H1 (cell line): Measurements from ENCODE around the gene BRD2. TPM values are rescaled to one million over a fixed set of nuclear protein-coding genes. Genes with fewer than 3 reads are reported as not detected.

Source experiments
- CTCF ChIA-PET: fragments of 300-600 bp; sonication (Branson Sonifier 250); formaldehyde crosslinking; loops from one replicate; lab custom pipeline; 2021; ENCODE audit not compliant: partially characterized antibody; lab: Charles Lee
- POLR2A ChIA-PET: fragments of 300-600 bp; sonication (Branson Sonifier 250); formaldehyde crosslinking; loops from one replicate; lab custom pipeline; 2021; ENCODE audit warnings: inconsistent platforms; ENCODE audit not compliant: partially characterized antibody; lab: Charles Lee
- DNase-seq, 2 experiments: peaks; one replicate each; pipeline versions ENCODE4 v3.0.0 to v3.0.0-alpha.2; 2010 to 2022; ENCODE audit warnings: low spot score in 2 of 2, low read depth in 1 of 2, mixed read lengths in 1 of 2
- FAIRE-seq: peaks from 2 replicates; lab custom pipeline; 2011; peaks lifted over from hg19 to GRCh38; lab: Jason Lieb, UNC
- H2AFZ ChIP-seq: 2 replicates; pipeline ENCODE4 v1.8.1; 2012; ENCODE audit warnings: low read length, inconsistent platforms
- H2AK5ac ChIP-seq: 2 replicates; pipeline ENCODE4 v1.6.1; 2013; ENCODE audit warnings: low read depth, low read length
- H2BK120ac ChIP-seq: replicated peaks from 2 replicates; pipeline ENCODE3; 2013; ENCODE audit warnings: low read depth, low read length, inconsistent platforms
- H2BK12ac ChIP-seq: 2 replicates; pipeline ENCODE4 v1.6.1; 2013; ENCODE audit warnings: low read depth, low read length
- H2BK15ac ChIP-seq: 2 replicates; pipeline ENCODE4 v1.6.1; 2013; ENCODE audit warnings: low read length
- H2BK20ac ChIP-seq: 2 replicates; pipeline ENCODE4 v1.6.1; 2013; ENCODE audit warnings: low read length
- H2BK5ac ChIP-seq: 2 replicates; pipeline ENCODE4 v1.6.1; 2013; ENCODE audit warnings: low read depth, low read length
- H3K14ac ChIP-seq: 2 replicates; pipeline ENCODE4 v1.6.1; 2013; ENCODE audit warnings: inconsistent platforms; ENCODE audit not compliant: insufficient read length
- H3K18ac ChIP-seq: 2 replicates; pipeline ENCODE4 v1.6.1; 2013; ENCODE audit warnings: low read length; ENCODE audit errors: extremely low read depth
- H3K23ac ChIP-seq: 2 replicates; pipeline ENCODE4 v1.6.1; 2013; ENCODE audit warnings: inconsistent platforms; ENCODE audit not compliant: insufficient read length
- H3K23me2 ChIP-seq: 2 replicates; pipeline ENCODE4 v1.6.1; 2013; ENCODE audit warnings: low read depth, low read length
- H3K27ac ChIP-seq: 2 replicates; pipeline ENCODE4 v1.6.1; 2011; ENCODE audit warnings: low read depth, low read length, inconsistent platforms
- H3K27me3 ChIP-seq, 4 experiments: replicated peaks in 1 of 4; 1 replicate in 1 of 4; 2 replicates in 3 of 4; pipeline versions ENCODE4 v1.6.1 to v1.8.1; 2011 to 2013; ENCODE audit warnings: low read length in 3 of 4, mild to moderate bottlenecking in 3 of 4, inconsistent platforms in 2 of 4, mixed read lengths in 2 of 4, moderate library complexity in 1 of 4; ENCODE audit not compliant: control insufficient read depth in 3 of 4, insufficient read depth in 3 of 4; ENCODE audit errors: extremely low read depth in 1 of 4
- H3K36me3 ChIP-seq, 4 experiments: 2 replicates each; pipeline versions ENCODE4 v1.6.1 to v1.8.1; 2011 to 2013; ENCODE audit warnings: mild to moderate bottlenecking in 4 of 4, low read length in 3 of 4, moderate library complexity in 2 of 4, control low read depth in 1 of 4, inconsistent platforms in 1 of 4; ENCODE audit not compliant: insufficient read depth in 4 of 4, control insufficient read depth in 2 of 4
- H3K4ac ChIP-seq: replicated peaks from 2 replicates; pipeline ENCODE3; 2013; ENCODE audit warnings: low read length, low read depth, mixed read lengths, inconsistent platforms; ENCODE audit not compliant: insufficient read length
- H3K4me1 ChIP-seq, 4 experiments: replicated peaks in 1 of 4; 1 replicate in 1 of 4; 2 replicates in 3 of 4; pipeline versions ENCODE4 v1.6.1 to v1.8.1; 2011 to 2013; ENCODE audit warnings: low read length in 3 of 4, inconsistent platforms in 2 of 4, mixed read lengths in 1 of 4; ENCODE audit not compliant: insufficient read depth in 4 of 4, control insufficient read depth in 3 of 4
- H3K4me2 ChIP-seq, 2 experiments: 2 replicates each; pipeline versions ENCODE4 v1.6.1 to v1.8.1; 2011 to 2013; ENCODE audit warnings: low read depth in 2 of 2, low read length in 2 of 2, control low read depth in 1 of 2, inconsistent platforms in 1 of 2, mild to moderate bottlenecking in 1 of 2; ENCODE audit not compliant: insufficient read depth in 1 of 2
- H3K4me3 ChIP-seq, 4 experiments: fragments of 200-600, 300-600 bp in 1 of 4; sonication (generic), shearing (Covaris generic), sonication (Bioruptor Twin) in 1 of 4; 2 replicates each; pipeline versions ENCODE4 v1.5.1 to v1.8.1; 2011 to 2016; ENCODE audit warnings: low read length in 4 of 4, low read depth in 3 of 4, control low read depth in 2 of 4, inconsistent platforms in 2 of 4, mild to moderate bottlenecking in 2 of 4, mixed read lengths in 1 of 4, moderate library complexity in 1 of 4; ENCODE audit not compliant: insufficient read depth in 2 of 4; ENCODE audit errors: extremely low read depth in 1 of 4
- H3K56ac ChIP-seq: replicated peaks from 2 replicates; pipeline ENCODE3; 2013; ENCODE audit warnings: low read depth, mild to moderate bottlenecking, mixed read lengths, low read length, inconsistent platforms; ENCODE audit not compliant: insufficient read length
- H3K79me1 ChIP-seq: 2 replicates; pipeline ENCODE4 v1.6.1; 2013; ENCODE audit warnings: low read depth, low read length, control low read depth
- H3K79me2 ChIP-seq, 2 experiments: 2 replicates each; pipeline versions ENCODE4 v1.6.1 to v1.8.1; 2012 to 2013; ENCODE audit warnings: low read length in 2 of 2, mild to moderate bottlenecking in 2 of 2, inconsistent platforms in 1 of 2; ENCODE audit not compliant: insufficient read depth in 2 of 2, control insufficient read depth in 1 of 2
- H3K9ac ChIP-seq, 4 experiments: replicated peaks in 1 of 4; 1 replicate in 1 of 4; 2 replicates in 3 of 4; pipeline versions ENCODE4 v1.6.1 to v1.8.1; 2011 to 2013; ENCODE audit warnings: low read depth in 3 of 4, low read length in 3 of 4, control low read depth in 2 of 4, mild to moderate bottlenecking in 2 of 4, moderate library complexity in 2 of 4, inconsistent platforms in 1 of 4; ENCODE audit errors: extremely low read depth in 1 of 4
- H3K9me3 ChIP-seq, 2 experiments: 2 replicates each; pipeline versions ENCODE4 v1.6.1 to v1.8.1; 2012 to 2013; ENCODE audit warnings: mild to moderate bottlenecking in 2 of 2, moderate library complexity in 2 of 2, control low read depth in 1 of 2, inconsistent platforms in 1 of 2, low read depth in 1 of 2, low read length in 1 of 2, mixed read lengths in 1 of 2; ENCODE audit not compliant: insufficient read depth in 2 of 2
- H4K20me1 ChIP-seq, 2 experiments: replicated peaks in 1 of 2; 2 replicates each; pipeline versions ENCODE3 to v1.8.1; 2011 to 2013; ENCODE audit warnings: inconsistent platforms in 2 of 2, low read length in 2 of 2, mild to moderate bottlenecking in 1 of 2; ENCODE audit not compliant: insufficient read depth in 2 of 2, control insufficient read depth in 1 of 2
- H4K5ac ChIP-seq: 2 replicates; pipeline ENCODE4 v1.6.1; 2013; ENCODE audit warnings: low read length, low read depth, mixed read lengths, inconsistent platforms; ENCODE audit not compliant: insufficient read length
- H4K8ac ChIP-seq: 2 replicates; pipeline ENCODE4 v1.8.0; 2013; ENCODE audit warnings: mild to moderate bottlenecking, moderate library complexity, low read length, inconsistent platforms; ENCODE audit not compliant: insufficient read depth; ENCODE audit errors: extremely low read depth
- H4K91ac ChIP-seq: replicated peaks from 2 replicates; pipeline ENCODE3; 2013; ENCODE audit warnings: low read length, mixed read lengths, inconsistent platforms; ENCODE audit not compliant: insufficient read length
- ASH2L ChIP-seq: fragments of 200-600, 300-600 bp; sonication (generic); IDR thresholded peaks from one replicate; pipeline ENCODE4 v1.7.1; 2017; ENCODE audit warnings: low read length
- CBX8 ChIP-seq: fragments of 300-800, 300-1000 bp; sonication (generic); IDR thresholded peaks from 2 replicates; pipeline ENCODE4 v1.7.1; 2016; ENCODE audit warnings: low read depth, low read length, borderline replicate concordance
- CHD2 ChIP-seq: IDR thresholded peaks from 2 replicates; pipeline ENCODE4 v1.6.1; 2012; ENCODE audit warnings: low read length, improper control_type of control experiment
- EGR1 ChIP-seq: IDR thresholded peaks from 2 replicates; pipeline ENCODE4 v1.6.1; 2011; ENCODE audit warnings: low read depth, low read length, borderline replicate concordance
- HDAC2 ChIP-seq, 2 experiments: fragments of 300-600 bp in 1 of 2; sonication (generic) in 1 of 2; IDR thresholded peaks; 2 replicates each; pipeline ENCODE4 v1.6.1; 2011 to 2012; ENCODE audit warnings: low read depth in 2 of 2, low read length in 2 of 2, mild to moderate bottlenecking in 2 of 2, moderate library complexity in 2 of 2, borderline replicate concordance in 1 of 2, inconsistent platforms in 1 of 2
- SP2 ChIP-seq: IDR thresholded peaks from 2 replicates; pipeline ENCODE4 v1.6.1; 2012; ENCODE audit warnings: mild to moderate bottlenecking, low read length, inconsistent platforms
- YY1 ChIP-seq: IDR thresholded peaks from 2 replicates; pipeline ENCODE4 v1.6.1; 2011; ENCODE audit warnings: low read depth, mild to moderate bottlenecking, low read length
- WGBS, 2 experiments: shearing (Covaris generic) in 1 of 2; methylation state at CpG; one replicate each; pipeline versions ENCODE4 v1.1.6 to v1.1.7; 2013 to 2015; ENCODE audit warnings: low lambda C conversion rate in 2 of 2, mixed read lengths in 2 of 2, inconsistent platforms in 1 of 2, low coverage in 1 of 2, missing lambda C conversion rate in 1 of 2; ENCODE audit not compliant: insufficient replicate concordance in 2 of 2, insufficient coverage in 1 of 2, insufficient read length in 1 of 2; ENCODE audit errors: extremely low coverage in 1 of 2, missing lambda C conversion rate in 1 of 2; 5-methylcytosine and 5-hydroxymethylcytosine counted together
- polyA plus RNA-seq, 7 experiments: library from polyadenylated mRNA; depleted of rRNA in 3 of 7; stranded (reverse) in 5 of 7; unstranded in 2 of 7; fragments of >200 nt in 5 of 7; fragments of 200-250 nt in 2 of 7; gene quantifications; 1 replicate in 5 of 7; 2 replicates in 1 of 7; 4 replicates in 1 of 7; pipeline versions ENCODE4 v1.2.1 to v1.2.3, GENCODE V29; 2011 to 2013; ENCODE audit warnings: missing spikeins in 2 of 7, mixed read lengths in 2 of 7
- total RNA-seq: library from RNA; stranded (reverse); fragmentation: NEBNext Ultra II Directional; extraction: Animal tissue kit (Norgen Biotek cat#: 25700); gene quantifications from 2 replicates; pipeline ENCODE4 v1.2.1, GENCODE V29; 2021
- TF ChIP-seq, protein P1 (sequence below): IDR thresholded peaks from 2 replicates; pipeline ENCODE4 v1.6.1; 2012; ENCODE audit warnings: low read length, inconsistent platforms
- TF ChIP-seq, protein P2 (sequence below), 3 experiments: IDR thresholded peaks; 1 replicate in 2 of 3; 2 replicates in 1 of 3; pipeline versions ENCODE4 v1.5.1 to v1.6.1; 2011; ENCODE audit warnings: low read length in 3 of 3, mild to moderate bottlenecking in 3 of 3, inconsistent platforms in 2 of 3, low read depth in 1 of 3, moderate library complexity in 1 of 3; ENCODE audit not compliant: insufficient read depth in 1 of 3; ENCODE audit errors: control extremely low read depth in 1 of 3

The BRD2 gene
- total and polyA plus RNA-seq, 2 of the 8 experiments (the other 6 are each of a cell fraction or from before 2014, with no cell fraction given) = 132 to 185 TPM

DNA sequence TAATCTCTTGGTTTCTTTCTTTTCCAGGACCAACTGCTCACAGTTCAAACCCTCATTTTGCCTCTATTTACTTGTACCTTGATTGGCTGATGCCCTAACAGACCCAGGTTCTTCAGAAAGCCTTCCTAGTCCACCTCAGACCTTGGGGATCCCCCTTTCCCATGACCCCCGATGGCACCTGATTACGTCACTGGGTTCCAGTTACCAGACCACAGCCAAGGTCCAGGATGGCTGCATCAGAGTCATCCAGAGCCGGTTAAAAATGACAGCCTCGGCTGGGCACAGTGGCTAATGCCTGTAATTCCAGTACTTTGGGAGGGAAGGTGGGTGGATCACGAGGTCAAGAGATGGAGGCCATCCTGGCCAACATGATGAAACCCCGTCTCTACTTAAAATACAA, 36.5 kb downstream of the BRD2 start:
- no peak overlapping the region for H3K18ac ChIP-seq
- DNase-seq (no peak), FAIRE-seq (no peak)
- no peak overlapping the region for H3K4me2 ChIP-seq
- POLR2A ChIA-PET = interaction anchor here (1.1 kb wide), 1 partner anchor 31 kb away, joined by 3 read pairs; no protein-coding TSS in a partner anchor
- no peak overlapping the region for H3K14ac ChIP-seq
- no peaks in the 10 kb centered on the region for H3K9me3 ChIP-seq
- peaks cover 0 to 2% (median 0%) of the 10 kb centered on the region in 4 experiments; a peak in 1 of 7 replicates for H3K27me3 ChIP-seq
- no peak overlapping the region for H2AFZ ChIP-seq
- peaks cover 2% of the 10 kb centered on the region for H3K79me1 ChIP-seq
- no peak overlapping the region for H3K4me3 ChIP-seq
- H3K4me1 ChIP-seq = peaks cover 0 to 8% (median 2%) of the 10 kb centered on the region in 4 experiments; a peak in 5 of 7 replicates
- no peak overlapping the region for H2BK15ac ChIP-seq
- no peaks in the 10 kb centered on the region for H3K79me2 ChIP-seq
- no peak overlapping the region for H4K91ac ChIP-seq
- no peak overlapping the region for H2BK12ac ChIP-seq
- H3K27ac ChIP-seq = no peak overlapping the region
- CTCF ChIA-PET = interaction anchor here (0.7 to 1.9 kb wide), 6 partner anchors 10 to 149 kb away, joined by 3 to 6 read pairs (median 4); no protein-coding TSS in a partner anchor
- peak overlapping the region; percentile 14; the same call in 1 of the 2 replicates for H4K8ac ChIP-seq
- H3K4ac ChIP-seq = no peak overlapping the region
- H3K23me2 ChIP-seq = peaks cover 4% of the 10 kb centered on the region; the same call in 1 of the 2 replicates
- 91% methylated on average over 6 of the region's 6 CpGs; no CpG with 5 or more reads in 1 of the 2 experiments for WGBS, 2 experiments
- no peak overlapping the region for H2AK5ac ChIP-seq
- H2BK120ac ChIP-seq = no peak overlapping the region
- no peak overlapping the region for H3K56ac ChIP-seq
- H3K36me3 ChIP-seq = peaks cover 0 to 4% (median 2%) of the 10 kb centered on the region in 4 experiments; a peak in 2 of 8 replicates
- no peak overlapping the region for H2BK20ac ChIP-seq
- no peak overlapping the region for H3K23ac ChIP-seq
- no peak overlapping the region for H3K9ac ChIP-seq
- H4K5ac ChIP-seq = no peak overlapping the region
- no peaks in the 10 kb centered on the region for H4K20me1 ChIP-seq
- no peak overlapping the region for H2BK5ac ChIP-seq
- TF ChIP-seq CBX8 = no peak
- no peak for TF ChIP-seq EGR1
- no peak for TF ChIP-seq ASH2L
- TF ChIP-seq, protein P1, sequence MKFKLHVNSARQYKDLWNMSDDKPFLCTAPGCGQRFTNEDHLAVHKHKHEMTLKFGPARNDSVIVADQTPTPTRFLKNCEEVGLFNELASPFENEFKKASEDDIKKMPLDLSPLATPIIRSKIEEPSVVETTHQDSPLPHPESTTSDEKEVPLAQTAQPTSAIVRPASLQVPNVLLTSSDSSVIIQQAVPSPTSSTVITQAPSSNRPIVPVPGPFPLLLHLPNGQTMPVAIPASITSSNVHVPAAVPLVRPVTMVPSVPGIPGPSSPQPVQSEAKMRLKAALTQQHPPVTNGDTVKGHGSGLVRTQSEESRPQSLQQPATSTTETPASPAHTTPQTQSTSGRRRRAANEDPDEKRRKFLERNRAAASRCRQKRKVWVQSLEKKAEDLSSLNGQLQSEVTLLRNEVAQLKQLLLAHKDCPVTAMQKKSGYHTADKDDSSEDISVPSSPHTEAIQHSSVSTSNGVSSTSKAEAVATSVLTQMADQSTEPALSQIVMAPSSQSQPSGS = no peak
- no peak for TF ChIP-seq HDAC2 (IDR thresholded peaks at IDR 0.05; ENCODE audit: borderline replicate concordance in 1 of 2, low read depth in 2 of 2, low read length in 2 of 2)
- TF ChIP-seq CHD2 = no peak
- TF ChIP-seq SP2 = no peak
- TF ChIP-seq, protein P2, sequence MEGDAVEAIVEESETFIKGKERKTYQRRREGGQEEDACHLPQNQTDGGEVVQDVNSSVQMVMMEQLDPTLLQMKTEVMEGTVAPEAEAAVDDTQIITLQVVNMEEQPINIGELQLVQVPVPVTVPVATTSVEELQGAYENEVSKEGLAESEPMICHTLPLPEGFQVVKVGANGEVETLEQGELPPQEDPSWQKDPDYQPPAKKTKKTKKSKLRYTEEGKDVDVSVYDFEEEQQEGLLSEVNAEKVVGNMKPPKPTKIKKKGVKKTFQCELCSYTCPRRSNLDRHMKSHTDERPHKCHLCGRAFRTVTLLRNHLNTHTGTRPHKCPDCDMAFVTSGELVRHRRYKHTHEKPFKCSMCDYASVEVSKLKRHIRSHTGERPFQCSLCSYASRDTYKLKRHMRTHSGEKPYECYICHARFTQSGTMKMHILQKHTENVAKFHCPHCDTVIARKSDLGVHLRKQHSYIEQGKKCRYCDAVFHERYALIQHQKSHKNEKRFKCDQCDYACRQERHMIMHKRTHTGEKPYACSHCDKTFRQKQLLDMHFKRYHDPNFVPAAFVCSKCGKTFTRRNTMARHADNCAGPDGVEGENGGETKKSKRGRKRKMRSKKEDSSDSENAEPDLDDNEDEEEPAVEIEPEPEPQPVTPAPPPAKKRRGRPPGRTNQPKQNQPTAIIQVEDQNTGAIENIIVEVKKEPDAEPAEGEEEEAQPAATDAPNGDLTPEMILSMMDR (IDR thresholded peaks at IDR 0.05; ENCODE audit: control extremely low read depth in 1 of 3, insufficient read depth in 1 of 3, low read depth in 1 of 3, low read length in 3 of 3) = no peak
- TF ChIP-seq YY1 = no peak
